ENCODE results near the gene OR10K1.
"Not testable (repeated sequence)": the region's sequence is repeated elsewhere in the genome, so short reads cannot be mapped to it uniquely, and the experiment has no call there.

The OR10K1 gene

GRCh38 chr1:158461534-158461933 lies at the start of gene OR10K1:
Gene OR10K1 (plus strand): TSS chr1:158461834. CDS start chr1:158465562, 3,728 bp downstream.
- DNase-seq = no peak

GRCh38 chr1:158414651-158415345 lies 46.8 kb upstream of the OR10K1 start:
- DNase-seq = no peak

GRCh38 chr1:158417586-158417985 lies 44.0 kb upstream of the OR10K1 start:
- DNase-seq = no peak

GRCh38 chr1:158422212-158422611 lies 39.4 kb upstream of the OR10K1 start:
- no peak for DNase-seq

DNA sequence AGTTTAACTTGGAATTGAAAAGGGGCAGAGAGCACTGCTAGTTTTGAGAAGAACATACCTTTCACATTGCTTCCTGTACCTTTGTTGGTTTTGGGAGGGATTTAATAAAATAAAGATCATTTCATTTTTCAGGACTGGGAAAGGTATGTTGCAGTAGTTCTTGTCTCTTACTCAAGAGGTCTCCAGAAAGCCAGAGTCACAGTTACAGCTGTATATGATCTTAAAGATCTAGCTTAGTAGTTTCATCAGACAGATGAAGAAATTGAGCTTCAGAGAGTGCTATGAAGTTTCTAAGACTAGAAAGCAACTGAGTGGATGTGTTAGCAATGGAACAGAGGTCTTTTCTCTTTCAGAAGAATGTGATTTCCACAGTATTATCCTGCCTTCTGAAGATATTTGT lies 36.6 kb upstream of the OR10K1 start:
- no peak for DNase-seq

GRCh38 chr1:158426137-158426536 lies 35.5 kb upstream of the OR10K1 start, which contains the start of gene OR10K2:
Gene OR10K2 (minus strand): TSS chr1:158426237. CDS start chr1:158420866, 5,371 bp downstream.
- no peak for DNase-seq

DNA sequence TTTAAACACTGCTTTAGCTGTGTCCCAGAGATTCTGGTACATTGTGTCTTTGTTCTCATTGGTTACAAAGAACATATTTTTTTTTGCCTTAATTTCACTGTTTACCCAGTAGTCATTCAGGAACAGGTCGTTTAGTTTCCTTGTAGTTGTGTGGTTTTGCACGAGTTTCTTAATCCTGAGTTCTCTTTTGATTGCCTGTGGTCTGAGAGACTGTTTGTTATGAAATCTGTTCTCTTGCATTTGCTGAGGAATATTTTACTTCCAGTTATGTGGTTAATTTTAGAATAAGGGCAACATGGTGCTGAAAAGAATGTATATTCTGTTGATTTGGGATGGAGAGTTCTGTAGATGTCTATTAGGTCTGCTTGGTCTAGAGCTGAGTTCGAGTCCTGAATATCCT lies 31.5 kb upstream of the OR10K1 start:
- DNase-seq = not testable (repeated sequence)

- DNase-seq = no peak
Observed at GRCh38 chr1:158434741-158435140, 26.9 kb upstream of the OR10K1 start.

GRCh38 chr1:158445376-158445775 lies 16.3 kb upstream of the OR10K1 start:
- DNase-seq = no peak

DNA sequence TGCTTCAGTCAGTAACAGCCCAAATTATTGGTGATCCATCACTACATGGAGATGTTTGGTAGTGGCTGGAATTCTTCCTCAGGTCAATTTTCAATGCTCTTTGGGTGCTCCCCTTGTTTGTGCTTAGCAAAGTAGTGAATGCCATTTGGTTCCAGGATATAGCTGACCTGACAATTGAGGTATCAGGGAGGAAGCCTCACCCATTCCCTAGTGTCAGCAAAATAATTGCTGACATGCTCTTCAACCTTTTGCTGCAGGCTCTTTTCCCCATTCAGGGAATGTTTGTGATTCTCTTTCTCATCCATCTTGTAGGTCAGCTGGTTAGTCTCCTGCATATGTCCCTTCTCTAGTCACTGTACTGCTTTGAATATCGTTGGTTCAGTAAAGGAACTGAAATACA lies 7.1 kb upstream of the OR10K1 start:
- DNase-seq = no peak

GRCh38 chr1:158457246-158457645 lies 4.4 kb upstream of the OR10K1 start:
- DNase-seq = no peak

- DNase-seq = no peak
Observed at GRCh38 chr1:158458263-158458662, 3.4 kb upstream of the OR10K1 start.

- no peak for DNase-seq
Observed at GRCh38 chr1:158471920-158472319, 10.3 kb downstream of the OR10K1 start, which contains the start of gene OR10R2. Gene OR10R2 (plus strand): TSS chr1:158472220. CDS start chr1:158472326, 106 bp downstream.

DNA sequence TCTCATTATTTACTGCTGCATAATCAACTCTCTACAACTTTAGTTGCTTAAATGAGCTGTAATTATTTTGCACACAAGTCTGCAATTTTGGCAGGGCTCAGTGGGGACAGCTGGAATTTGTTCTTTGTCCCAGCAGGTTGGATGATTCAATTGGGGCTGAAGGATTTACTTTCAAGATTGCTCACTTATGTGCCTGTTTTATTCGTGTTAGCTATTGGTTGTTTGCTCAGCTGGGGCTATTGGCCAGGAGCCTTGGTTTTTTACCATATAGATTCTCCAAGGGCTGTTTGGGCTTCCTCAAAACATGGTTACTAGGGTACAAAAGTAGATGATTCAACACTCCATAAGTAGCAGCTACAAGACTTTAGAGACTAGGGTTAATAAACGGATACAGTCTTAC lies 23.8 kb downstream of the OR10K1 start:
- no peak for DNase-seq

DNA sequence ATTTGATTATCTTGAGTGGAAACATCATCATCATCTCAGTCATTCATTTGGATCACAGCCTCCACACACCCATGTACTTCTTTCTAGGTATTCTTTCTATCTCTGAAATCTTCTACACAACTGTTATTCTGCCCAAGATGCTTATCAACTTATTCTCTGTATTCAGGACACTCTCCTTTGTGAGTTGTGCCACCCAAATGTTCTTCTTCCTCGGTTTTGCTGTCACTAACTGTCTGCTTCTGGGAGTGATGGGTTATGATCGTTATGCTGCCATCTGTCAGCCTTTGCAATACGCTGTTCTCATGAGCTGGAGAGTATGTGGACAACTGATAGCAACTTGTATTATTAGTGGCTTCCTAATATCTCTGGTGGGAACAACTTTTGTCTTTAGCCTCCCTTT lies 29.7 kb downstream of the OR10K1 start:
- DNase-seq = no peak

DNA sequence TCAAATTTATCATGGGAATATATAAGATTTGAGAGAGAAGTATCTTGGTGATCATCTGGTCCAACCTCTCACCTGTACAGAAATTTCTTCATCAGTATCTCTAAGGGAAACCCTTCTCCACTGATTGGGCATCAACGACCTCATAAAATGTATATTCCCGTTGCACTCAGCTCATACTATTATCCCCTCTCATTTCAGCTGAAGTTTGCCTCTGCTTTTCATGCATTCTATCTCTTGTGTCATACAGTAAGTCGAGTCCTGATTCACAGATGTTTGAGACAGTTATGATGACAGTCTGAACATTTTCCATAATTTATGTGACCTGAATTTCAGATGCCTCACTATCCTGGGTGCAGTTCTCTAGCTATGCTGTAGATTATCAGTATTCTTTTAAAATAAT lies 31.4 kb downstream of the OR10K1 start:
- no peak for DNase-seq

GRCh38 chr1:158494796-158495195 lies 33.2 kb downstream of the OR10K1 start:
- no peak for DNase-seq

DNA sequence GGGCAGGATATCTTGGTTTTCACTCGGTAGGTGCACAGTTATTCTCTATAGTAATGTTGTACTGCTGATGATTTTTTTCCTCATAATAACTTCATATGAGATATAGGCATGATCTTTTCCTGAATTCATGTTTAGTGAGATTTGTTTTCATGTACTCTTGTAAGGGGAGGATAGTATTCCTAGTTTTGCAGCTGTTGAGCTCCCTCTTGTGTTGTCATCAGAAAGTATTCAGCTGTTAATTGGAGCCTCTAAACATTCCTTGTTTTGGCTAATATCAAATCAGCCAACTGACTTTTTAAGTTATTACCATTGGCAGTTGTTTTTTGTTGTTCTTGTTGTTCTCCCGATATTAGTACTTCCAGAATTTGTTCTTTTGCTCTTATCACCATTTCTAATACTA lies 34.7 kb downstream of the OR10K1 start:
- no peak for DNase-seq

GRCh38 chr1:158506369-158506987 lies 44.8 kb downstream of the OR10K1 start:
- peak; percentile 44 for DNase-seq

DNA sequence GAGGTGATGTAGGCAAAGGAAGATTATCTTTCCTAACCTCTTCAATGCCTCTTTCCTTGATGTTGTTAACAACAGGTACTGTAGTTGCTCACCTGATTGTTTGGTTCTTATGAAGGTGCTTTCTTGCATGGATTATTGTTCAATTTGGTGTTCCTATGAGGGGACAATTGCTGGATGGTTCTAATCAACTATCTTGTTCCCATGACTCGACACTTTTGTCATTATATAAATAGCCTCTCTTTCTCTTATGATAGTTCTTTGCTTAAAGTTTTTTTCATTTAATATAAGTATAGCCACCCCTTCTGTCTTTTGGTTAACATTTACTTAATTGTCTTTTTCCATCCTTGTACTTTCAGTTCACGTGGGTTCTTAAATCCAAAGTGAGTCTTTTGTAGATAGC lies 45.9 kb downstream of the OR10K1 start:
- DNase-seq = no peak

DNA sequence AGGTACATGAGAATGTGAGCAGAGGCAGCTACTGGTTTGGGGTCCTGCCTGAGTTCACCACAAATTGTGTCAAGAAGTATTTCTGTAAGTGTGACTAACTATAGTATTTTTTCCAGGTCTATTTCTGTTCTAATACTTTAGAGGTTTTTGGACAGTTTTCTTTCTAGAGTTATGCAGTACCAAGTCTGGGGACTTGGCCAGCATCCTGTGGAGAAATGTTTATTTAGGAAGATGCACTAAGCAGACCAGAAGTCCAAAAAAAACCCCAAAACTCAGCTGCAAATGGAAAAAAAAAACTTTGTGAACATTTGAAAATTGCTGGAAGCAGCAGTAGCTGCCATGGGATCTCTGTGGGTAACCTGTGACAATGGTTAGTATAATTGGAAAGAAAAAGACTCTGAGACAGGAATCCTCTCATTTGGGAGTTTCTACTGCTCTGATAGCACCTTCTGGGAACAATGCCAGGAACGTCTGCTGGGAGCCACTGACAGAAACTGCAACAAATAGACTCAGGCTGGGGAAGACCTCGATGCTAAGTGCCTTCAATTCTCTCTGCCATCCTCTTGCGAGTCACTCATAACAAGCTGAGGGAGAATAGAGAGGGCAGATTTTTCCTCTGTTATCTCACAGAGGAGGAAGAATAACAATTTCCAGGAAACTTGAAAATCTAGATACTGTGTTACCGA lies 48.0 kb downstream of the OR10K1 start:
- DNase-seq = no peak

DNA sequence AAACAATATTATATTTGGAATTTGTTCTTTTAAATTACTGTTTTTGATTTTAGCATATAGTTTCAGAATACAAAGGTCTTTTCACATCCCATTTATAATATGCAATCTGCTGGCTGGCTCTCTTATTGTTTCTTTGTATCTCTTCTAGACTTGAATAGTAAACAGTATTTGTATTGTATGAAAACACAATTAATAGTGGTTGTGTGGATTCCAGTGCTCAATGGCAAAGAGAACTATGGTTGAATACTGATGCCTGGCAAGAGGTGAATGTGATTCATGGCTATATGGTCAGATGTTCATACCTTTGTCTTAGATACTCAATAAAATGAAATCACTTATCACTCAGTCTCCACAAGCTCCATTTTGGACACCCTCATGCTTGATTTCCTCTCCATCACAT lies 55.3 kb downstream of the OR10K1 start:
- no peak for DNase-seq
